Measurements from ENCODE around the gene XYLT1. TPM values are rescaled to one million over a fixed set of nuclear protein-coding genes. Genes with fewer than 3 reads are reported as not detected.

Gene XYLT1
- total and polyA plus RNA-seq, 10 of the 15 experiments (the other 5 are each of a cell fraction or from before 2014, with no cell fraction given) = 0.88 to 14.8 (median 5.8) TPM

GRCh38 chr16:17305694-17306093, 165.1 kb downstream of the XYLT1 start (continued):
- TF ChIP-seq MEF2B (IDR thresholded peaks at IDR 0.05; ENCODE audit: partially characterized antibody, poor library complexity, severe bottlenecking) = peak; percentile 90
- peak; percentile 69; the same call in 1 of the 2 replicates for TF ChIP-seq FOXM1 (IDR thresholded peaks at IDR 0.05; ENCODE audit: low read depth, low read length)
- TF ChIP-seq PRDM15 (CRISPR knock-in tag; IDR thresholded peaks at IDR 0.05) = no peak
- TF ChIP-seq SPI1 (IDR thresholded peaks at IDR 0.05; ENCODE audit: borderline replicate concordance, insufficient read depth, low read depth, low read length) = peak; percentile 28; the same call in 1 of the 2 replicates
- TF ChIP-seq NFYA (IDR thresholded peaks at IDR 0.05; ENCODE audit: borderline replicate concordance, low read depth, low read length) = no peak
- TF ChIP-seq BHLHE40 (IDR thresholded peaks at IDR 0.05; ENCODE audit: borderline replicate concordance in 1 of 2, low read depth in 2 of 2, low read length in 1 of 2) = peak in 1 of 2 experiments; percentile 54; a peak in 1 of 4 replicates
- TF ChIP-seq, protein P1, sequence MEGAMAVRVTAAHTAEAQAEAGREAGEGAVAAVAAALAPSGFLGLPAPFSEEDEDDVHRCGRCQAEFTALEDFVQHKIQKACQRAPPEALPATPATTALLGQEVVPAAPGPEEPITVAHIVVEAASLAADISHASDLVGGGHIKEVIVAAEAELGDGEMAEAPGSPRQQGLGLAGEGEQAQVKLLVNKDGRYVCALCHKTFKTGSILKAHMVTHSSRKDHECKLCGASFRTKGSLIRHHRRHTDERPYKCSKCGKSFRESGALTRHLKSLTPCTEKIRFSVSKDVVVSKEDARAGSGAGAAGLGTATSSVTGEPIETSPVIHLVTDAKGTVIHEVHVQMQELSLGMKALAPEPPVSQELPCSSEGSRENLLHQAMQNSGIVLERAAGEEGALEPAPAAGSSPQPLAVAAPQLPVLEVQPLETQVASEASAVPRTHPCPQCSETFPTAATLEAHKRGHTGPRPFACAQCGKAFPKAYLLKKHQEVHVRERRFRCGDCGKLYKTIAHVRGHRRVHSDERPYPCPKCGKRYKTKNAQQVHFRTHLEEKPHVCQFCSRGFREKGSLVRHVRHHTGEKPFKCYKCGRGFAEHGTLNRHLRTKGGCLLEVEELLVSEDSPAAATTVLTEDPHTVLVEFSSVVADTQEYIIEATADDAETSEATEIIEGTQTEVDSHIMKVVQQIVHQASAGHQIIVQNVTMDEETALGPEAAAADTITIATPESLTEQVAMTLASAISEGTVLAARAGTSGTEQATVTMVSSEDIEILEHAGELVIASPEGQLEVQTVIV (IDR thresholded peaks at IDR 0.05; ENCODE audit: borderline replicate concordance, partially characterized antibody) = no peak
- peak; percentile 63; the same call in 1 of the 2 replicates for TF ChIP-seq CREM (IDR thresholded peaks at IDR 0.05; ENCODE audit: low read depth)
- TF ChIP-seq, protein P2, sequence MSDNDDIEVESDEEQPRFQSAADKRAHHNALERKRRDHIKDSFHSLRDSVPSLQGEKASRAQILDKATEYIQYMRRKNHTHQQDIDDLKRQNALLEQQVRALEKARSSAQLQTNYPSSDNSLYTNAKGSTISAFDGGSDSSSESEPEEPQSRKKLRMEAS (IDR thresholded peaks at IDR 0.05; ENCODE audit: low read depth, low read length) = no peak
- TF ChIP-seq PML (IDR thresholded peaks at IDR 0.05; ENCODE audit: low read length) = no peak
- TF ChIP-seq, protein P3, sequence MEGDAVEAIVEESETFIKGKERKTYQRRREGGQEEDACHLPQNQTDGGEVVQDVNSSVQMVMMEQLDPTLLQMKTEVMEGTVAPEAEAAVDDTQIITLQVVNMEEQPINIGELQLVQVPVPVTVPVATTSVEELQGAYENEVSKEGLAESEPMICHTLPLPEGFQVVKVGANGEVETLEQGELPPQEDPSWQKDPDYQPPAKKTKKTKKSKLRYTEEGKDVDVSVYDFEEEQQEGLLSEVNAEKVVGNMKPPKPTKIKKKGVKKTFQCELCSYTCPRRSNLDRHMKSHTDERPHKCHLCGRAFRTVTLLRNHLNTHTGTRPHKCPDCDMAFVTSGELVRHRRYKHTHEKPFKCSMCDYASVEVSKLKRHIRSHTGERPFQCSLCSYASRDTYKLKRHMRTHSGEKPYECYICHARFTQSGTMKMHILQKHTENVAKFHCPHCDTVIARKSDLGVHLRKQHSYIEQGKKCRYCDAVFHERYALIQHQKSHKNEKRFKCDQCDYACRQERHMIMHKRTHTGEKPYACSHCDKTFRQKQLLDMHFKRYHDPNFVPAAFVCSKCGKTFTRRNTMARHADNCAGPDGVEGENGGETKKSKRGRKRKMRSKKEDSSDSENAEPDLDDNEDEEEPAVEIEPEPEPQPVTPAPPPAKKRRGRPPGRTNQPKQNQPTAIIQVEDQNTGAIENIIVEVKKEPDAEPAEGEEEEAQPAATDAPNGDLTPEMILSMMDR (IDR thresholded peaks at IDR 0.05 in 2 of 3, conservative IDR thresholded peaks at IDR 0.05 in 1 of 3; ENCODE audit: control insufficient read depth in 2 of 3, extremely low read depth in 1 of 3, insufficient read depth in 1 of 3, low read depth in 3 of 3, low read length in 3 of 3) = no peak
- TF ChIP-seq, protein P4, sequence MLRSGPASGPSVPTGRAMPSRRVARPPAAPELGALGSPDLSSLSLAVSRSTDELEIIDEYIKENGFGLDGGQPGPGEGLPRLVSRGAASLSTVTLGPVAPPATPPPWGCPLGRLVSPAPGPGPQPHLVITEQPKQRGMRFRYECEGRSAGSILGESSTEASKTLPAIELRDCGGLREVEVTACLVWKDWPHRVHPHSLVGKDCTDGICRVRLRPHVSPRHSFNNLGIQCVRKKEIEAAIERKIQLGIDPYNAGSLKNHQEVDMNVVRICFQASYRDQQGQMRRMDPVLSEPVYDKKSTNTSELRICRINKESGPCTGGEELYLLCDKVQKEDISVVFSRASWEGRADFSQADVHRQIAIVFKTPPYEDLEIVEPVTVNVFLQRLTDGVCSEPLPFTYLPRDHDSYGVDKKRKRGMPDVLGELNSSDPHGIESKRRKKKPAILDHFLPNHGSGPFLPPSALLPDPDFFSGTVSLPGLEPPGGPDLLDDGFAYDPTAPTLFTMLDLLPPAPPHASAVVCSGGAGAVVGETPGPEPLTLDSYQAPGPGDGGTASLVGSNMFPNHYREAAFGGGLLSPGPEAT (IDR thresholded peaks at IDR 0.05; ENCODE audit: low read depth) = peak; percentile 85; the same call in 1 of the 2 replicates
- no peak for TF ChIP-seq MYC (IDR thresholded peaks at IDR 0.05; ENCODE audit: insufficient read depth, insufficient read length, insufficient replicate concordance, low read length, severe bottlenecking)
- TF ChIP-seq BMI1 (IDR thresholded peaks at IDR 0.05; ENCODE audit: borderline replicate concordance) = 0 out of 2 replicates have a peak, but pooled peaks have one; percentile 17
- no peak for TF ChIP-seq KLF5 (IDR thresholded peaks at IDR 0.05; ENCODE audit: partially characterized antibody)

All from GM12878 (cell line).